ENCODE results near the gene C4BPA.

GRCh38 chr1:207156095-207156494, 52.1 kb downstream of the C4BPA start:
- TF ChIP-seq CTCF (conservative IDR thresholded peaks at IDR 0.05; ENCODE audit: low read depth, low read length) (no peak), EZH2 (IDR thresholded peaks at IDR 0.05; ENCODE audit: low read length, unreplicated experiment) (no peak)
